ENCODE results near the gene NKAIN1. TPM values are rescaled to one million over a fixed set of nuclear protein-coding genes. Genes with fewer than 3 reads are reported as not detected.

The NKAIN1 gene
- total RNA-seq, 1 experiment from 2014 or later, result 36.8 TPM

DNA sequence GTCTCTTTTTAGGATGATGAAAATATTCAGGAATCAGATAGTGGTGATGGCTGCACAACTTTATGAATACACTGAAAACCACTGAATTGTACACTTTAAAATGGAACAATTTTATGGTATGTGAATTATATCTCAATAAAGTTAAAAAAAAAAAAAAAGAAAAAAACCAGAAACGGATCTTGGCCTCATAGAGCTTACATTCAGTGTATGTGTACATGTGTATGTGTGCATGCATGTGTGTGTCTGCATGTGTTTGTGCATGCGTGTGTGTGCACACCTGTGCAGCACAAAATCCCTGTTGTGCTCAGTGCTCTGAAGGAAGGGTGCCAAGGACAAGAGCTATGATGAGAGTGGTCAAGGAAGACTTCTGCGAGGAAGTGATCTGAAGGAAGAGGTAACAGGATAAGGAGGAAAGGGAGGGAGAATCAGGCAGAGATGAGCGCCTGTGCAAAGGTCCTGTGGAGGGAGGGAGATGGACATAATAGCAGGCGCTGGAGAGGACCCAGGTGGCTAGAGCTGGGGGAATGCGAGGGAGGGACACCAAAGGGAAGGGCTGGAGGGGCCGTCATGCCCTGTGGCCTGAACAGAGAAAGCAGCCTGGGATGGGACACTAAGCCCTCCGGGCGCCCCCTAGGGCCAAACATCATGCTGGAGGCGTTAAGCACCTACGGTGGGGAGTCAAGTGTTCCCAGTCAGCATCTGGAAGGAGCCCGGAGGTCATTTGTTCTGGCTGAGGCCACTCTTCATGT is 25.2 kb downstream of the NKAIN1 start:
- Mint-ChIP-seq H3K4me1 (peaks cover 20% of the 10 kb centered on the region), H3K27ac (no peak overlapping the region), H3K36me3 (no peaks in the 10 kb centered on the region), H3K4me3 (no peak overlapping the region), H3K27me3 (ENCODE audit: low read depth) (no peaks in the 10 kb centered on the region), H3K9me3 (no peaks in the 10 kb centered on the region)
- ChIA-PET CTCF (interaction anchor here (0.7 to 6.3 kb wide), 5 partner anchors 10 to 118 kb away, joined by 3 to 59 read pairs (median 6); no protein-coding TSS in a partner anchor), POLR2A (interaction anchor here (0.7 kb wide), 1 partner anchor 12 kb away, joined by 4 read pairs; no protein-coding TSS in a partner anchor)
- DNase-seq (ENCODE audit: low spot score) (peak; percentile 86), ATAC-seq (peak; percentile 91)
- TF ChIP-seq IRF2 (CRISPR knock-in tag; IDR thresholded peaks at IDR 0.05; ENCODE audit: borderline replicate concordance, low read depth) (no peak), NFE2L1 (CRISPR knock-in tag; IDR thresholded peaks at IDR 0.05) (no peak), GTF2I (CRISPR knock-in tag; conservative IDR thresholded peaks at IDR 0.05) (peak; percentile 64), GABPB1 (CRISPR knock-in tag; IDR thresholded peaks at IDR 0.05) (no peak), ZNF396 (CRISPR knock-in tag; IDR thresholded peaks at IDR 0.05; ENCODE audit: borderline replicate concordance) (no peak), FOXK1 (CRISPR knock-in tag; IDR thresholded peaks at IDR 0.05) (no peak), TEAD4 (CRISPR knock-in tag; IDR thresholded peaks at IDR 0.05) (no peak), FOXP1 (CRISPR knock-in tag; IDR thresholded peaks at IDR 0.05; ENCODE audit: borderline replicate concordance) (no peak), FOXJ3 (CRISPR knock-in tag; IDR thresholded peaks at IDR 0.05; ENCODE audit: borderline replicate concordance) (no peak), USF2 (CRISPR knock-in tag; IDR thresholded peaks at IDR 0.05) (0 out of 2 replicates have a peak, but pooled peaks have one; percentile 18), TCF7 (CRISPR knock-in tag; IDR thresholded peaks at IDR 0.05; ENCODE audit: low read depth) (no peak)
- TF ChIP-seq, protein P1, sequence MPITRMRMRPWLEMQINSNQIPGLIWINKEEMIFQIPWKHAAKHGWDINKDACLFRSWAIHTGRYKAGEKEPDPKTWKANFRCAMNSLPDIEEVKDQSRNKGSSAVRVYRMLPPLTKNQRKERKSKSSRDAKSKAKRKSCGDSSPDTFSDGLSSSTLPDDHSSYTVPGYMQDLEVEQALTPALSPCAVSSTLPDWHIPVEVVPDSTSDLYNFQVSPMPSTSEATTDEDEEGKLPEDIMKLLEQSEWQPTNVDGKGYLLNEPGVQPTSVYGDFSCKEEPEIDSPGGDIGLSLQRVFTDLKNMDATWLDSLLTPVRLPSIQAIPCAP (CRISPR knock-in tag; IDR thresholded peaks at IDR 0.05), result no peak

DNA sequence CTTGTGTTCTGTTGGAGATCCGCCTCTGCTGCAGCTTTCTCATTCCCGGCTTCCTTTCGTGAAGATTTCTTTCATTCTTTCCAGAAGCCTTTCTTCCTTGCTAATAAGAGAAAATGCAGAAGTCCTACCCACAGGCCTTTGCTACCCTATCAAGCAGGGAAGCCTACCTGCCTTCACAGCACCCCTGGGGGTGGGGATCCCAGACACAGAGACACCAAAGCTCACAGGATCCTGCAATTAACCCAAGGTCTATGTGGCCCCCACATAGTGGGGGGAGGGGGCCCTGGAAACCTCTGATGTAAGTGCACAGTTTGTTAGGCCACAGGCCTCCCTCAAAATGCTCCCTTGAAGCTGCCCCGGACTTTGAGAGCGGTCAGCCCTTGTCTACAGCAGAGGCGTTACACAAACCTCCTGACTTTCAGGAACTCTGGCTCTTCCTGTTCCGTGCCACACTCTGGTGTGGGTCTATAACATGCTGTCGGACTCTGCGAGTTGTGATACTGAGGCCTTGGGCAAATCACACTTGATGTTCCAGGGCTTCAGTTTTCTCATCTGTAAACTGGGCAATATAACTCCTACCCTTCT is 31.2 kb downstream of the NKAIN1 start:
- no peaks in the 10 kb centered on the region for H3K27me3 Mint-ChIP-seq (ENCODE audit: low read depth)
- DNase-seq (ENCODE audit: low spot score) (no peak), ATAC-seq (no peak)
- POLR2A ChIA-PET, result no interaction called here
- no peaks in the 10 kb centered on the region for H3K36me3 Mint-ChIP-seq
- CTCF ChIA-PET, result interaction anchor here (1.1 to 2.5 kb wide), 2 partner anchors 13 to 23 kb away, joined by 4 to 8 read pairs; no protein-coding TSS in a partner anchor
- H3K9me3 Mint-ChIP-seq, result no peaks in the 10 kb centered on the region
- H3K4me3 Mint-ChIP-seq, result no peak overlapping the region
- no peaks in the 10 kb centered on the region for H3K4me1 Mint-ChIP-seq
- no peak overlapping the region; the same call in 1 of the 2 replicates for H3K27ac Mint-ChIP-seq
- TF ChIP-seq, protein P2, sequence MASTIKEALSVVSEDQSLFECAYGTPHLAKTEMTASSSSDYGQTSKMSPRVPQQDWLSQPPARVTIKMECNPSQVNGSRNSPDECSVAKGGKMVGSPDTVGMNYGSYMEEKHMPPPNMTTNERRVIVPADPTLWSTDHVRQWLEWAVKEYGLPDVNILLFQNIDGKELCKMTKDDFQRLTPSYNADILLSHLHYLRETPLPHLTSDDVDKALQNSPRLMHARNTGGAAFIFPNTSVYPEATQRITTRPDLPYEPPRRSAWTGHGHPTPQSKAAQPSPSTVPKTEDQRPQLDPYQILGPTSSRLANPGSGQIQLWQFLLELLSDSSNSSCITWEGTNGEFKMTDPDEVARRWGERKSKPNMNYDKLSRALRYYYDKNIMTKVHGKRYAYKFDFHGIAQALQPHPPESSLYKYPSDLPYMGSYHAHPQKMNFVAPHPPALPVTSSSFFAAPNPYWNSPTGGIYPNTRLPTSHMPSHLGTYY (CRISPR knock-in tag; IDR thresholded peaks at IDR 0.05), result no peak
- TF ChIP-seq, protein P3, sequence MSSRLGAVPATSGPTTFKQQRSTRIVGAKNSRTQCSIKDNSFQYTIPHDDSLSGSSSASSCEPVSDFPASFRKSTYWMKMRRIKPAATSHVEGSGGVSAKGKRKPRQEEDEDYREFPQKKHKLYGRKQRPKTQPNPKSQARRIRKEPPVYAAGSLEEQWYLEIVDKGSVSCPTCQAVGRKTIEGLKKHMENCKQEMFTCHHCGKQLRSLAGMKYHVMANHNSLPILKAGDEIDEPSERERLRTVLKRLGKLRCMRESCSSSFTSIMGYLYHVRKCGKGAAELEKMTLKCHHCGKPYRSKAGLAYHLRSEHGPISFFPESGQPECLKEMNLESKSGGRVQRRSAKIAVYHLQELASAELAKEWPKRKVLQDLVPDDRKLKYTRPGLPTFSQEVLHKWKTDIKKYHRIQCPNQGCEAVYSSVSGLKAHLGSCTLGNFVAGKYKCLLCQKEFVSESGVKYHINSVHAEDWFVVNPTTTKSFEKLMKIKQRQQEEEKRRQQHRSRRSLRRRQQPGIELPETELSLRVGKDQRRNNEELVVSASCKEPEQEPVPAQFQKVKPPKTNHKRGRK (CRISPR knock-in tag; IDR thresholded peaks at IDR 0.05; ENCODE audit: borderline replicate concordance), result no peak
- TF ChIP-seq, protein P4, sequence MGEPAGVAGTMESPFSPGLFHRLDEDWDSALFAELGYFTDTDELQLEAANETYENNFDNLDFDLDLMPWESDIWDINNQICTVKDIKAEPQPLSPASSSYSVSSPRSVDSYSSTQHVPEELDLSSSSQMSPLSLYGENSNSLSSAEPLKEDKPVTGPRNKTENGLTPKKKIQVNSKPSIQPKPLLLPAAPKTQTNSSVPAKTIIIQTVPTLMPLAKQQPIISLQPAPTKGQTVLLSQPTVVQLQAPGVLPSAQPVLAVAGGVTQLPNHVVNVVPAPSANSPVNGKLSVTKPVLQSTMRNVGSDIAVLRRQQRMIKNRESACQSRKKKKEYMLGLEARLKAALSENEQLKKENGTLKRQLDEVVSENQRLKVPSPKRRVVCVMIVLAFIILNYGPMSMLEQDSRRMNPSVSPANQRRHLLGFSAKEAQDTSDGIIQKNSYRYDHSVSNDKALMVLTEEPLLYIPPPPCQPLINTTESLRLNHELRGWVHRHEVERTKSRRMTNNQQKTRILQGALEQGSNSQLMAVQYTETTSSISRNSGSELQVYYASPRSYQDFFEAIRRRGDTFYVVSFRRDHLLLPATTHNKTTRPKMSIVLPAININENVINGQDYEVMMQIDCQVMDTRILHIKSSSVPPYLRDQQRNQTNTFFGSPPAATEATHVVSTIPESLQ (CRISPR knock-in tag; IDR thresholded peaks at IDR 0.05), result no peak
- TF ChIP-seq JUN (CRISPR knock-in tag; IDR thresholded peaks at IDR 0.05) (no peak), FOXK1 (CRISPR knock-in tag; IDR thresholded peaks at IDR 0.05) (no peak), ZNF396 (CRISPR knock-in tag; IDR thresholded peaks at IDR 0.05; ENCODE audit: borderline replicate concordance) (no peak), ZNF138 (CRISPR knock-in tag; conservative IDR thresholded peaks at IDR 0.05) (no peak), OVOL2 (CRISPR knock-in tag; IDR thresholded peaks at IDR 0.05; ENCODE audit: borderline replicate concordance) (no peak), ZNF423 (CRISPR knock-in tag; IDR thresholded peaks at IDR 0.05) (no peak)
- TF ChIP-seq, protein P5, sequence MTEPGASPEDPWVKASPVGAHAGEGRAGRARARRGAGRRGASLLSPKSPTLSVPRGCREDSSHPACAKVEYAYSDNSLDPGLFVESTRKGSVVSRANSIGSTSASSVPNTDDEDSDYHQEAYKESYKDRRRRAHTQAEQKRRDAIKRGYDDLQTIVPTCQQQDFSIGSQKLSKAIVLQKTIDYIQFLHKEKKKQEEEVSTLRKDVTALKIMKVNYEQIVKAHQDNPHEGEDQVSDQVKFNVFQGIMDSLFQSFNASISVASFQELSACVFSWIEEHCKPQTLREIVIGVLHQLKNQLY (CRISPR knock-in tag; IDR thresholded peaks at IDR 0.05), result no peak
- TF ChIP-seq, protein P6, sequence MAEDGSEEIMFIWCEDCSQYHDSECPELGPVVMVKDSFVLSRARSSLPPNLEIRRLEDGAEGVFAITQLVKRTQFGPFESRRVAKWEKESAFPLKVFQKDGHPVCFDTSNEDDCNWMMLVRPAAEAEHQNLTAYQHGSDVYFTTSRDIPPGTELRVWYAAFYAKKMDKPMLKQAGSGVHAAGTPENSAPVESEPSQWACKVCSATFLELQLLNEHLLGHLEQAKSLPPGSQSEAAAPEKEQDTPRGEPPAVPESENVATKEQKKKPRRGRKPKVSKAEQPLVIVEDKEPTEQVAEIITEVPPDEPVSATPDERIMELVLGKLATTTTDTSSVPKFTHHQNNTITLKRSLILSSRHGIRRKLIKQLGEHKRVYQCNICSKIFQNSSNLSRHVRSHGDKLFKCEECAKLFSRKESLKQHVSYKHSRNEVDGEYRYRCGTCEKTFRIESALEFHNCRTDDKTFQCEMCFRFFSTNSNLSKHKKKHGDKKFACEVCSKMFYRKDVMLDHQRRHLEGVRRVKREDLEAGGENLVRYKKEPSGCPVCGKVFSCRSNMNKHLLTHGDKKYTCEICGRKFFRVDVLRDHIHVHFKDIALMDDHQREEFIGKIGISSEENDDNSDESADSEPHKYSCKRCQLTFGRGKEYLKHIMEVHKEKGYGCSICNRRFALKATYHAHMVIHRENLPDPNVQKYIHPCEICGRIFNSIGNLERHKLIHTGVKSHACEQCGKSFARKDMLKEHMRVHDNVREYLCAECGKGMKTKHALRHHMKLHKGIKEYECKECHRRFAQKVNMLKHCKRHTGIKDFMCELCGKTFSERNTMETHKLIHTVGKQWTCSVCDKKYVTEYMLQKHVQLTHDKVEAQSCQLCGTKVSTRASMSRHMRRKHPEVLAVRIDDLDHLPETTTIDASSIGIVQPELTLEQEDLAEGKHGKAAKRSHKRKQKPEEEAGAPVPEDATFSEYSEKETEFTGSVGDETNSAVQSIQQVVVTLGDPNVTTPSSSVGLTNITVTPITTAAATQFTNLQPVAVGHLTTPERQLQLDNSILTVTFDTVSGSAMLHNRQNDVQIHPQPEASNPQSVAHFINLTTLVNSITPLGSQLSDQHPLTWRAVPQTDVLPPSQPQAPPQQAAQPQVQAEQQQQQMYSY (CRISPR knock-in tag; IDR thresholded peaks at IDR 0.05), result no peak
- TF ChIP-seq, protein P7, sequence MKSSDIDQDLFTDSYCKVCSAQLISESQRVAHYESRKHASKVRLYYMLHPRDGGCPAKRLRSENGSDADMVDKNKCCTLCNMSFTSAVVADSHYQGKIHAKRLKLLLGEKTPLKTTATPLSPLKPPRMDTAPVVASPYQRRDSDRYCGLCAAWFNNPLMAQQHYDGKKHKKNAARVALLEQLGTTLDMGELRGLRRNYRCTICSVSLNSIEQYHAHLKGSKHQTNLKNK (CRISPR knock-in tag; IDR thresholded peaks at IDR 0.05), result no peak
